H1 (cell line): ENCODE data around the gene RNF4. TPM values are rescaled to one million over a fixed set of nuclear protein-coding genes. Genes with fewer than 3 reads are reported as not detected.

Source experiments
- CTCF ChIA-PET: fragments of 300-600 bp; sonication (Branson Sonifier 250); formaldehyde crosslinking; loops from one replicate; lab custom pipeline; 2021; ENCODE audit not compliant: partially characterized antibody; lab: Charles Lee
- POLR2A ChIA-PET: fragments of 300-600 bp; sonication (Branson Sonifier 250); formaldehyde crosslinking; loops from one replicate; lab custom pipeline; 2021; ENCODE audit warnings: inconsistent platforms; ENCODE audit not compliant: partially characterized antibody; lab: Charles Lee
- DNase-seq, 2 experiments: peaks; one replicate each; pipeline versions ENCODE4 v3.0.0 to v3.0.0-alpha.2; 2010 to 2022; ENCODE audit warnings: low spot score in 2 of 2, low read depth in 1 of 2, mixed read lengths in 1 of 2
- FAIRE-seq: peaks from 2 replicates; lab custom pipeline; 2011; peaks lifted over from hg19 to GRCh38; lab: Jason Lieb, UNC
- H2AFZ ChIP-seq: 2 replicates; pipeline ENCODE4 v1.8.1; 2012; ENCODE audit warnings: low read length, inconsistent platforms
- H2AK5ac ChIP-seq: 2 replicates; pipeline ENCODE4 v1.6.1; 2013; ENCODE audit warnings: low read depth, low read length
- H2BK120ac ChIP-seq: replicated peaks from 2 replicates; pipeline ENCODE3; 2013; ENCODE audit warnings: low read depth, low read length, inconsistent platforms
- H2BK12ac ChIP-seq: 2 replicates; pipeline ENCODE4 v1.6.1; 2013; ENCODE audit warnings: low read depth, low read length
- H2BK15ac ChIP-seq: 2 replicates; pipeline ENCODE4 v1.6.1; 2013; ENCODE audit warnings: low read length
- H2BK20ac ChIP-seq: 2 replicates; pipeline ENCODE4 v1.6.1; 2013; ENCODE audit warnings: low read length
- H2BK5ac ChIP-seq: 2 replicates; pipeline ENCODE4 v1.6.1; 2013; ENCODE audit warnings: low read depth, low read length
- H3K14ac ChIP-seq: 2 replicates; pipeline ENCODE4 v1.6.1; 2013; ENCODE audit warnings: inconsistent platforms; ENCODE audit not compliant: insufficient read length
- H3K18ac ChIP-seq: 2 replicates; pipeline ENCODE4 v1.6.1; 2013; ENCODE audit warnings: low read length; ENCODE audit errors: extremely low read depth
- H3K23ac ChIP-seq: 2 replicates; pipeline ENCODE4 v1.6.1; 2013; ENCODE audit warnings: inconsistent platforms; ENCODE audit not compliant: insufficient read length
- H3K23me2 ChIP-seq: 2 replicates; pipeline ENCODE4 v1.6.1; 2013; ENCODE audit warnings: low read depth, low read length
- H3K27ac ChIP-seq: 2 replicates; pipeline ENCODE4 v1.6.1; 2011; ENCODE audit warnings: low read depth, low read length, inconsistent platforms
- H3K27me3 ChIP-seq, 4 experiments: replicated peaks in 1 of 4; 1 replicate in 1 of 4; 2 replicates in 3 of 4; pipeline versions ENCODE4 v1.6.1 to v1.8.1; 2011 to 2013; ENCODE audit warnings: low read length in 3 of 4, mild to moderate bottlenecking in 3 of 4, inconsistent platforms in 2 of 4, mixed read lengths in 2 of 4, moderate library complexity in 1 of 4; ENCODE audit not compliant: control insufficient read depth in 3 of 4, insufficient read depth in 3 of 4; ENCODE audit errors: extremely low read depth in 1 of 4
- H3K36me3 ChIP-seq, 4 experiments: 2 replicates each; pipeline versions ENCODE4 v1.6.1 to v1.8.1; 2011 to 2013; ENCODE audit warnings: mild to moderate bottlenecking in 4 of 4, low read length in 3 of 4, moderate library complexity in 2 of 4, control low read depth in 1 of 4, inconsistent platforms in 1 of 4; ENCODE audit not compliant: insufficient read depth in 4 of 4, control insufficient read depth in 2 of 4
- H3K4ac ChIP-seq: replicated peaks from 2 replicates; pipeline ENCODE3; 2013; ENCODE audit warnings: low read length, low read depth, mixed read lengths, inconsistent platforms; ENCODE audit not compliant: insufficient read length
- H3K4me1 ChIP-seq, 4 experiments: replicated peaks in 1 of 4; 1 replicate in 1 of 4; 2 replicates in 3 of 4; pipeline versions ENCODE4 v1.6.1 to v1.8.1; 2011 to 2013; ENCODE audit warnings: low read length in 3 of 4, inconsistent platforms in 2 of 4, mixed read lengths in 1 of 4; ENCODE audit not compliant: insufficient read depth in 4 of 4, control insufficient read depth in 3 of 4
- H3K4me2 ChIP-seq, 2 experiments: 2 replicates each; pipeline versions ENCODE4 v1.6.1 to v1.8.1; 2011 to 2013; ENCODE audit warnings: low read depth in 2 of 2, low read length in 2 of 2, control low read depth in 1 of 2, inconsistent platforms in 1 of 2, mild to moderate bottlenecking in 1 of 2; ENCODE audit not compliant: insufficient read depth in 1 of 2
- H3K4me3 ChIP-seq, 4 experiments: fragments of 200-600, 300-600 bp in 1 of 4; sonication (generic), shearing (Covaris generic), sonication (Bioruptor Twin) in 1 of 4; 2 replicates each; pipeline versions ENCODE4 v1.5.1 to v1.8.1; 2011 to 2016; ENCODE audit warnings: low read length in 4 of 4, low read depth in 3 of 4, control low read depth in 2 of 4, inconsistent platforms in 2 of 4, mild to moderate bottlenecking in 2 of 4, mixed read lengths in 1 of 4, moderate library complexity in 1 of 4; ENCODE audit not compliant: insufficient read depth in 2 of 4; ENCODE audit errors: extremely low read depth in 1 of 4
- H3K56ac ChIP-seq: replicated peaks from 2 replicates; pipeline ENCODE3; 2013; ENCODE audit warnings: low read depth, mild to moderate bottlenecking, mixed read lengths, low read length, inconsistent platforms; ENCODE audit not compliant: insufficient read length
- H3K79me1 ChIP-seq: 2 replicates; pipeline ENCODE4 v1.6.1; 2013; ENCODE audit warnings: low read depth, low read length, control low read depth
- H3K79me2 ChIP-seq, 2 experiments: 2 replicates each; pipeline versions ENCODE4 v1.6.1 to v1.8.1; 2012 to 2013; ENCODE audit warnings: low read length in 2 of 2, mild to moderate bottlenecking in 2 of 2, inconsistent platforms in 1 of 2; ENCODE audit not compliant: insufficient read depth in 2 of 2, control insufficient read depth in 1 of 2
- H3K9ac ChIP-seq, 4 experiments: replicated peaks in 1 of 4; 1 replicate in 1 of 4; 2 replicates in 3 of 4; pipeline versions ENCODE4 v1.6.1 to v1.8.1; 2011 to 2013; ENCODE audit warnings: low read depth in 3 of 4, low read length in 3 of 4, control low read depth in 2 of 4, mild to moderate bottlenecking in 2 of 4, moderate library complexity in 2 of 4, inconsistent platforms in 1 of 4; ENCODE audit errors: extremely low read depth in 1 of 4
- H3K9me3 ChIP-seq, 2 experiments: 2 replicates each; pipeline versions ENCODE4 v1.6.1 to v1.8.1; 2012 to 2013; ENCODE audit warnings: mild to moderate bottlenecking in 2 of 2, moderate library complexity in 2 of 2, control low read depth in 1 of 2, inconsistent platforms in 1 of 2, low read depth in 1 of 2, low read length in 1 of 2, mixed read lengths in 1 of 2; ENCODE audit not compliant: insufficient read depth in 2 of 2
- H4K20me1 ChIP-seq, 2 experiments: replicated peaks in 1 of 2; 2 replicates each; pipeline versions ENCODE3 to v1.8.1; 2011 to 2013; ENCODE audit warnings: inconsistent platforms in 2 of 2, low read length in 2 of 2, mild to moderate bottlenecking in 1 of 2; ENCODE audit not compliant: insufficient read depth in 2 of 2, control insufficient read depth in 1 of 2
- H4K5ac ChIP-seq: 2 replicates; pipeline ENCODE4 v1.6.1; 2013; ENCODE audit warnings: low read length, low read depth, mixed read lengths, inconsistent platforms; ENCODE audit not compliant: insufficient read length
- H4K8ac ChIP-seq: 2 replicates; pipeline ENCODE4 v1.8.0; 2013; ENCODE audit warnings: mild to moderate bottlenecking, moderate library complexity, low read length, inconsistent platforms; ENCODE audit not compliant: insufficient read depth; ENCODE audit errors: extremely low read depth
- H4K91ac ChIP-seq: replicated peaks from 2 replicates; pipeline ENCODE3; 2013; ENCODE audit warnings: low read length, mixed read lengths, inconsistent platforms; ENCODE audit not compliant: insufficient read length
- ASH2L ChIP-seq: fragments of 200-600, 300-600 bp; sonication (generic); IDR thresholded peaks from one replicate; pipeline ENCODE4 v1.7.1; 2017; ENCODE audit warnings: low read length
- ATF2 ChIP-seq: IDR thresholded peaks from 2 replicates; pipeline ENCODE4 v1.6.1; 2012; ENCODE audit warnings: low read length, inconsistent platforms
- GABPA ChIP-seq: IDR thresholded peaks from 2 replicates; pipeline ENCODE4 v1.6.1; 2011; ENCODE audit warnings: mild to moderate bottlenecking, low read length, moderate library complexity, borderline replicate concordance; ENCODE audit not compliant: insufficient read depth
- KDM1A ChIP-seq: fragments of 200-600, 300-600 bp; sonication (generic); IDR thresholded peaks from 2 replicates; pipeline ENCODE4 v1.7.1; 2016; ENCODE audit warnings: mild to moderate bottlenecking, low read length, borderline replicate concordance
- PHF8 ChIP-seq: fragments of 200-600 bp; sonication (generic); conservative IDR thresholded peaks from 2 replicates; pipeline ENCODE4 v1.7.1; 2012; ENCODE audit warnings: low read depth, mild to moderate bottlenecking, inconsistent platforms, low read length, moderate library complexity
- RBBP5 ChIP-seq: IDR thresholded peaks from 2 replicates; pipeline ENCODE4 v1.7.1; 2012; ENCODE audit warnings: low read depth, mild to moderate bottlenecking, inconsistent platforms, low read length, moderate library complexity, borderline replicate concordance
- RFX5 ChIP-seq: IDR thresholded peaks from 2 replicates; pipeline ENCODE4 v1.6.1; 2011; ENCODE audit warnings: low read depth, low read length, improper control_type of control experiment, borderline replicate concordance
- RNF2 ChIP-seq: fragments of 200-900, 300-1000 bp; sonication (generic); IDR thresholded peaks from 2 replicates; pipeline ENCODE4 v1.7.1; 2016; ENCODE audit warnings: borderline replicate concordance, low read depth, mild to moderate bottlenecking, antibody characterized with exemption, low read length; ENCODE audit not compliant: poor library complexity, severe bottlenecking; ENCODE audit errors: missing control alignments
- SIRT6 ChIP-seq: IDR thresholded peaks from one replicate; pipeline ENCODE4 v1.7.1; 2012; ENCODE audit warnings: low read length, inconsistent platforms
- TAF1 ChIP-seq: IDR thresholded peaks from 2 replicates; pipeline ENCODE4 v1.6.1; 2011; ENCODE audit warnings: mild to moderate bottlenecking, low read depth, low read length
- TBP ChIP-seq: IDR thresholded peaks from 2 replicates; pipeline ENCODE4 v1.6.1; 2011; ENCODE audit warnings: low read depth, low read length, improper control_type of control experiment
- ZNF274 ChIP-seq: IDR thresholded peaks from 2 replicates; pipeline ENCODE4 v1.7.0; 2012; ENCODE audit warnings: low read length, borderline replicate concordance; ENCODE audit errors: extremely low read depth
- WGBS, 2 experiments: shearing (Covaris generic) in 1 of 2; methylation state at CpG; one replicate each; pipeline versions ENCODE4 v1.1.6 to v1.1.7; 2013 to 2015; ENCODE audit warnings: low lambda C conversion rate in 2 of 2, mixed read lengths in 2 of 2, inconsistent platforms in 1 of 2, low coverage in 1 of 2, missing lambda C conversion rate in 1 of 2; ENCODE audit not compliant: insufficient replicate concordance in 2 of 2, insufficient coverage in 1 of 2, insufficient read length in 1 of 2; ENCODE audit errors: extremely low coverage in 1 of 2, missing lambda C conversion rate in 1 of 2; 5-methylcytosine and 5-hydroxymethylcytosine counted together
- polyA plus RNA-seq, 7 experiments: library from polyadenylated mRNA; depleted of rRNA in 3 of 7; stranded (reverse) in 5 of 7; unstranded in 2 of 7; fragments of >200 nt in 5 of 7; fragments of 200-250 nt in 2 of 7; gene quantifications; 1 replicate in 5 of 7; 2 replicates in 1 of 7; 4 replicates in 1 of 7; pipeline versions ENCODE4 v1.2.1 to v1.2.3, GENCODE V29; 2011 to 2013; ENCODE audit warnings: missing spikeins in 2 of 7, mixed read lengths in 2 of 7
- total RNA-seq: library from RNA; stranded (reverse); fragmentation: NEBNext Ultra II Directional; extraction: Animal tissue kit (Norgen Biotek cat#: 25700); gene quantifications from 2 replicates; pipeline ENCODE4 v1.2.1, GENCODE V29; 2021

RNF4 gene
- total and polyA plus RNA-seq, 2 of the 8 experiments (the other 6 are each of a cell fraction or from before 2014, with no cell fraction given), result 68.2 to 78.9 TPM

- H3K27me3 ChIP-seq, result no peaks in the 10 kb centered on the region
- no peak overlapping the region for H3K56ac ChIP-seq
- peaks cover 56 to 72% of the 10 kb centered on the region in 2 experiments for H4K20me1 ChIP-seq
- no peak overlapping the region for H3K4ac ChIP-seq
- H2BK120ac ChIP-seq, result no peak overlapping the region
- no peak overlapping the region for H2AFZ ChIP-seq
- H3K4me3 ChIP-seq, result no peak overlapping the region
- no peak overlapping the region for H2BK20ac ChIP-seq
- H3K23ac ChIP-seq, result no peak overlapping the region
- ChIA-PET CTCF (interaction anchor here (1.5 to 1.9 kb wide), 2 partner anchors 11 to 43 kb away, joined by 5 to 6 read pairs; no protein-coding TSS in a partner anchor), POLR2A (interaction anchor here (1.4 to 2.0 kb wide), 3 partner anchors 13 to 51 kb away, joined by 4 to 10 read pairs (median 6); partner anchors contain the start of genes FAM193A and RNF4)
- H4K8ac ChIP-seq, result no peak overlapping the region
- H2AK5ac ChIP-seq, result no peak overlapping the region
- peaks cover 0 to 8% (median 3%) of the 10 kb centered on the region in 4 experiments; a peak in 4 of 8 replicates for H3K36me3 ChIP-seq
- no peak overlapping the region for H3K18ac ChIP-seq
- H3K23me2 ChIP-seq, result no peaks in the 10 kb centered on the region
- no peak overlapping the region for H2BK12ac ChIP-seq
- H3K79me2 ChIP-seq, result peaks cover 75 to 97% of the 10 kb centered on the region in 2 experiments
- H3K9me3 ChIP-seq, result no peaks in the 10 kb centered on the region
- no peak for FAIRE-seq
- no peak overlapping the region for H3K9ac ChIP-seq
- no peak for DNase-seq
- no peak overlapping the region for H4K5ac ChIP-seq
- H4K91ac ChIP-seq, result no peak overlapping the region
- H3K4me1 ChIP-seq, result peaks cover 1 to 8% (median 3%) of the 10 kb centered on the region in 4 experiments; a peak in 5 of 7 replicates
- peak overlapping the region; percentile 8; the same call in 1 of the 2 replicates for H2BK5ac ChIP-seq
- no peak overlapping the region for H3K27ac ChIP-seq
- H3K79me1 ChIP-seq, result peaks cover 22% of the 10 kb centered on the region
- no peak overlapping the region for H3K4me2 ChIP-seq
- WGBS, 2 experiments, result 89% methylated on average over 11 of the region's 11 CpGs; no CpG with 5 or more reads in 1 of the 2 experiments
- no peak overlapping the region for H2BK15ac ChIP-seq
- no peak overlapping the region for H3K14ac ChIP-seq
- TF ChIP-seq TAF1 (no peak), SIRT6 (no peak), ZNF274 (no peak), GABPA (no peak), RNF2 (no peak), ATF2 (no peak), ASH2L (no peak), RBBP5 (no peak), TBP (no peak), PHF8 (no peak), RFX5 (no peak), KDM1A (no peak)
Observed at GRCh38 chr4:2484993-2485392, 16.1 kb downstream of the RNF4 start.
